Measurements from ENCODE around the gene RABGGTA. TPM values are rescaled to one million over a fixed set of nuclear protein-coding genes. Genes with fewer than 3 reads are reported as not detected.

Gene RABGGTA
- total RNA-seq, 1 donor from 2014 or later, result 36.1 TPM

- DNase-seq (ENCODE audit: low spot score), result no peak
Observed at GRCh38 chr14:24300326-24300980, 29.1 kb upstream of the RABGGTA start.

DNA sequence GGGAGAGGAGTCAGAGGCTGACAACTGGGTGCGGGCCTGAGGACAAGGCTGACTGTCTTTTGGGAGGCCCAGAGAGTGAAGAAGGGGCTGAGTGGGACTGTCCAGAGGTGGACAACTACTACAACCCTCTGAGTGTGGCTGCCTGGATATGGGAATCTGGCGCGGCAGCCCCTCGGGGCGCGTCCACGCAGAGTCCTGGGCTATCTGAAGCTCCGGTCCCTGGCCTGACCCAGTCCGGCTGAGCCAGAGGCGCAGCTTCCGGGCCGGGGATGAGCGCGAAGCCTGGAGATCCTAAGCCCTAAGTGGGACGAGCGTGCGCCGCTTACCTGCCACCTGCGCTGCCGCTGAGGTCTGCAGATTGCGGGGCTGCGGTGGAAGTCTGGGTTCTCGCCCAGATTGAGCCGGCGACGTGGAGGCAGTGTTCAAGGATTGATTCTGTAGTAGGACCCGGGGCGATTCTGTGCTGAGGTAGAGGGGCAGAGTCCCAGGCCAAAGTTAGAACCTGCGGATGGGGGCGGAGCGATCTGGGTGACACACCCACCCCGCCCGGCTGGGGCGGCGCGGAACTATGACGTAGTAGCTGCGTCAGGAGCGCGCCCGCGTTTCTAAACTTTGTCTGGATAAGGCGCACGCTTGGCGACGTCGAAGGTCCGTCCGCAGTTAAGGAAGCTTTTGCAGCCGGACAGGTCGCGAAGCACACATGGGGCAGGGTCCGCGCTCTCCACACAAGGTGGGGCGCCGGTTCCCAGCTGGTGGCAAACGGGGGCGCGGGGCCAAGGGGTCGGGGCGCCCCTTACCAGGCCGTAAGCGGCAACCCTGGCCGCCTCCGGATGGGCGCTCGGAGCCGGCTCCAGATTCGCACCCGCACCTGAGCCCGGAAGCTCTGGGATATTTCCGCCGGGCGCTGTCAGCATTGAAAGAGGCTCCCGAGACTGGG is 28.1 kb upstream of the RABGGTA start, which contains the start of the genes DHRS1 and NOP9:
TSS of gene DHRS1 (minus strand) at position 526 of the 937 bp plus-strand sequence. CDS start 674 bp downstream, outside the sequence.
TSS of gene NOP9 (plus strand) at position 596 of the 937 bp plus-strand sequence. CDS start at position 701, 105 bp downstream.
- DNase-seq (ENCODE audit: low spot score), result peak; percentile 94

DNA sequence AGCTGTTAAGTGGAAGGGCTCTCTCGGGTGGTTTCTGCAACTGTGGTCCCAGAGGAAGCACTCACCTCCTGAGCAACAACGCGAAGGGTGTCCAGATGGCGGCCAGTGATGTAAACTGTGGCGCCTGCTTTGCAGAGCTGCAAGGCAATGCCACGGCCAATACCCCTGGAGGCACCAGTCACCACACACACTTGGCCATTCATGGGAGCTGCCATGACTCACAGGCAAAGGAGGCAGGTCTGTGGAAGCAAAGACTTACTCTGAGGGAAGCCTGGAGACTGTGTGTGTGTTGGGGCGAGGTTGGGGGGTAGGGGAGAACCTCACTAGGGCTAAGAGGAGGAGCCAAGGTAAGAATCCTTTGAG is 27.5 kb upstream of the RABGGTA start:
- no peak for DNase-seq (ENCODE audit: low spot score)

GRCh38 chr14:24297190-24297964 is 26.0 kb upstream of the RABGGTA start:
- DNase-seq (ENCODE audit: low spot score), result no peak

DNA sequence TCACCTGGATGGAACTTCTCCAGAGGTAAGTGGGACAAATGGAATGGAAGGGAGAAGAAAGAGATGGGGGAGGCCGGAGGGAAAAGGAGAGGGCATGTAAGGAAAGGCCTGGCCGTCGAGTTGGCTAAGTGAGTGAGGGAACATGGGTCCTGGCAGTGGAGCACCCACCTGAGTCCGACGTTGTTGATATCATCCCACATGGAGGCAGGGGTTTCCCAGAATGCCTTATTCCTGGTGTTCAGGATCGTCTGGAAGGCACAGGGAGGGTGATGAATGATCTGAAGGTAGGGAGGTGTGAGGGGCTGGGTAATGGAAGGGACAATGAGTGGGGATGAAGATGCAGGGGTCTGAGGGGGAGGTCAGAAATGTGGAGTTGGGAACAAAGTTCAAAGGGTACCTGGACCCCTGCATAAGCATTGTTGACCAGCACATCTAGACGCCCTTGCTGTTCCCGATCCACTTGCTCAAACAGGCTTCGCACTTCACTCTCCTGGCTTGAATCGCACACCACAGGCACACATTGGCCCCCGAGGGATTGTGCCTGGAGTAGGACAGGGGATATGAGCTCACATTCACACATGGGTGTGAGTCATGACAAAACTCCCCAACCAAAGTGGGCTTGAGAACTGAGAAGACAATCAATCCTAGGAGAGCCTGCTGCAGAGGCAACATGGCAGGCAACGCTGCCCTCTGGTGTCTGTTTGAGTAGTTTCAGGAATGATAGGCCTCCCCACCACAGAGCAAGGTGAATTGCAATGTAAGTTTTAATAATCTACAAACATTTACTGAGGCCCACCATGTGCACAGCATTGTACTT is 25.2 kb upstream of the RABGGTA start:
- peak; percentile 63 for DNase-seq (ENCODE audit: low spot score)

GRCh38 chr14:24293525-24293924 is 22.1 kb upstream of the RABGGTA start:
- DNase-seq (ENCODE audit: low spot score), result no peak

DNA sequence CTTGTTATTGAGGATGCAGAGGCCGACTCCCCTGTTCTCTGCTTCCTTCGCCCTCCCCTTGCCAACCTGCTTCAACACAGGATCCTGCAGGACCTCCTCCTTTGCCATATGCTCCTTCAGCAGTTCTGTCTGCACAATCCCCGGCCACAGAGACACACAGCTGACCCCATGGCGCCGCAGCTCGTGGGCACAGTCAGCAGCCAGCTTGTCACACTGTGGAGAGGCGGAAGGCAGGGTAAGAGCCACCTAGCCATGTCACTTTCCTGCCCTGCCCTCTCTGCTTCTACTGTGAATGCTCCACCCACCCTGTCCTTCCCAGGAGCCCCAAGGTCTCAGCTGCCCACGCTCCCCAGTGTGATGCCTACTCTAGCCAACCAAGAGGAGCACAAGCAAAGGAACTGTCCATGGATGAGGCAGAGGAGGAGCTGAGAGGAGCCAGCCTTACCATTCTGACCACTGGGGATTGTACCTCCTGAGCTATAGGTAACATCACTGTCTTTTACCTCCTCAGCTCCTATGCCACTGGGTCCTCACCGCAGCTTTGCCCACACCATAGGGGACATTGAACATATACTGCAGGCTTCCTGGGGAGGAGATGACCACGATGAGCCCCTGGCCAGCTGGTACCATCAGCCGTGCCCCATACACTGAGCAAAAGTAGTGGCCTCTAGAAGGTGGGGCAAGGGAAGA is 20.9 kb upstream of the RABGGTA start:
- no peak for DNase-seq (ENCODE audit: low spot score)

GRCh38 chr14:24291446-24292117 is 20.2 kb upstream of the RABGGTA start:
- no peak for DNase-seq (ENCODE audit: low spot score)

DNA sequence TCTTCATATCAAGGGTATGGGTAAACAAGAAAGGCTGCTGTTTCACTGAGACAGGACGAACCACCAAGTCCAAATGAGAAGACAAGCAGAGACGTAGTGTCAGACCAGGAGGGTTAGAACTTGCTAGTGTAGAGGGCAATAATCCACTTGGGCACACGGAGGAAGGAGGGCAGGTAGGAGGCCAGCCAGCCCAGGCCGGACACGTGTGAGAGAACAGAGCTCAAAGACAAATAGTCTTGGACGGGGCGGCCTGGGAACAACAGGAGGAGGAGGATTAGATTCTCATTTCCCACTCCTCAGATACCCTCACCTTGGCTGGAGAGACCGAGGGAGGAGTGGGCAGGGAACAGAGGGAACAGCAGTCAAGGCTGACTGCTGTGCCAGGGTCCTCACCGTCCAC is 19.3 kb upstream of the RABGGTA start:
- no peak for DNase-seq (ENCODE audit: low spot score)

GRCh38 chr14:24289649-24290280 is 18.4 kb upstream of the RABGGTA start:
- DNase-seq (ENCODE audit: low spot score), result no peak

DNA sequence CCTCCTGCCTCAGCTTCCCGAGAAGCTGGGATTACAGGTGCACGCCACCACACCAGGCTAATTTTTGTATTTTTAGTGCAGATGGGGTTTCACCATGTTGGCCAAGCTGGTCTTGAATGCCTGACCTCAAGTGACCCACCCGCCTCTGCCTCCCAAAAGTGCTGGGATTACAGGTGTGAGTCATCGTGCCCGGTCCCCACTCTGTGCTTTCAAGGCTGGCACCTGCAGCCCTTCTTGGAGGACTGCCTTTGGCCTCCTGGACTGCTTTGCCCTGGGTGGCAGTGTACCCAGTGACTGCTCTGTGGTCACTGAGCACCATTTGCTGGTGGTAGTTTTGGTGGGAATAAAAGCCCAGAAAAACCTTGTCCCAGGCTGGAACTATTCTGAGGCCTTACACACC is 15.6 kb upstream of the RABGGTA start:
- DNase-seq (ENCODE audit: low spot score), result no peak

GRCh38 chr14:24285351-24285750 is 14.0 kb upstream of the RABGGTA start:
- no peak for DNase-seq (ENCODE audit: low spot score)

GRCh38 chr14:24284501-24285035 is 13.2 kb upstream of the RABGGTA start:
- DNase-seq (ENCODE audit: low spot score), result no peak

- no peak for DNase-seq (ENCODE audit: low spot score)
Observed at GRCh38 chr14:24283796-24284460, 12.5 kb upstream of the RABGGTA start.

GRCh38 chr14:24282736-24283135 is 11.3 kb upstream of the RABGGTA start:
- DNase-seq (ENCODE audit: low spot score), result no peak

GRCh38 chr14:24281636-24282035 is 10.2 kb upstream of the RABGGTA start:
- DNase-seq (ENCODE audit: low spot score), result no peak

DNA sequence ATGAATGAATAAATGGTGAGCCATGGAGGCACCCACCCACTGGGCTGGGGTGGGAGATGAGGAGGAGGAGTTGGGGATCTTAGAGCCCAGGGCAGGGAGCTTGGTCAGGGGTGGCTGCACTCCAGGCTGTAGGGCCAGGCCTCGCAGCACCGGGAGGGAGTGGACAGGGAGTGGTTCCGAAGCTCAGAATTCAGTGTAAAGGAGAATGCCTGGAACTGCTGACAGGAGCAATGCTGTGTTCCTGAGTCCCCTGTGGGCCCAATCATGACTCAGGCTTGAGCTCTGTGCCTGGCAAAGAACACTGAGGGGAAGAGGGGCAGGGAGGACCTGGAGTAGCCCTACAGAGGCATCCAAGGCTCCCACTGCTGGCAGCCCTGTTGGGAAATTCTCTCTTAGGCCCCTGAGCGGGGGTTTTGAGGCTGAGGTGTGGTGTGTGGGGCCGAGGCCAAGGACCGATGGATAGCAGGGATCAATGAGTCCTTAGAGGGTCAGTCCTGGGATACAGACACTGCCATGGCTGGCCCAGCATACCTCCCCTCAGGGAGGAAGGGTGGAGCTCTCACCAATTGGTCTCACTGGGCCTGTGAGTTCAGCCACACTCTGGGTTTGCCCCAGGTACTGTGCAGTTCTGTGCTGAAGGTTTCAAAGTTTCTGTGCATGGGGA is 9.5 kb upstream of the RABGGTA start:
- no peak for DNase-seq (ENCODE audit: low spot score)

All from ureter (tissue), 1 donor.